Measurements from ENCODE around the gene PDIA3.

DNA sequence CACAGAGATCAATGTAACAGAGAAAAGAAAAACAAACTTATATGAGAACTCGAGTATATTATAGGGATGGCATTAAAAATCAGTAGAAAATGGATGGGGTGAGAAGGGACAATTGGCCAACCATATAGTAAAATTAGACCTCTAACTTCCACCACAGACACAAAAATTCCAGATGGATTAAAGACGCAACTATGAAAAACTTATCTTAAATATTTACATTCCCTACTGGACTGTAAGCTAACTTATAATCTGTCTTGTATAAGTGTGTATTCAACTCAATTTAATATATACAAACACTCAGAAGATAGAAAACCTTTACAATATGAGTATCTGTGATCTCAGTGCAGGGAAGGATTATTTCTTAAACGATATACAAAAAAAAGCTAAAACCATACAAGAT, 75.3 kb downstream of the PDIA3 start:
- TF ChIP-seq, protein P1, sequence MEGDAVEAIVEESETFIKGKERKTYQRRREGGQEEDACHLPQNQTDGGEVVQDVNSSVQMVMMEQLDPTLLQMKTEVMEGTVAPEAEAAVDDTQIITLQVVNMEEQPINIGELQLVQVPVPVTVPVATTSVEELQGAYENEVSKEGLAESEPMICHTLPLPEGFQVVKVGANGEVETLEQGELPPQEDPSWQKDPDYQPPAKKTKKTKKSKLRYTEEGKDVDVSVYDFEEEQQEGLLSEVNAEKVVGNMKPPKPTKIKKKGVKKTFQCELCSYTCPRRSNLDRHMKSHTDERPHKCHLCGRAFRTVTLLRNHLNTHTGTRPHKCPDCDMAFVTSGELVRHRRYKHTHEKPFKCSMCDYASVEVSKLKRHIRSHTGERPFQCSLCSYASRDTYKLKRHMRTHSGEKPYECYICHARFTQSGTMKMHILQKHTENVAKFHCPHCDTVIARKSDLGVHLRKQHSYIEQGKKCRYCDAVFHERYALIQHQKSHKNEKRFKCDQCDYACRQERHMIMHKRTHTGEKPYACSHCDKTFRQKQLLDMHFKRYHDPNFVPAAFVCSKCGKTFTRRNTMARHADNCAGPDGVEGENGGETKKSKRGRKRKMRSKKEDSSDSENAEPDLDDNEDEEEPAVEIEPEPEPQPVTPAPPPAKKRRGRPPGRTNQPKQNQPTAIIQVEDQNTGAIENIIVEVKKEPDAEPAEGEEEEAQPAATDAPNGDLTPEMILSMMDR (IDR thresholded peaks at IDR 0.05), result no peak
- no peak for TF ChIP-seq POLR2A (IDR thresholded peaks at IDR 0.05)
